ENCODE results near the gene PPEF1.

Gene PPEF1

DNA sequence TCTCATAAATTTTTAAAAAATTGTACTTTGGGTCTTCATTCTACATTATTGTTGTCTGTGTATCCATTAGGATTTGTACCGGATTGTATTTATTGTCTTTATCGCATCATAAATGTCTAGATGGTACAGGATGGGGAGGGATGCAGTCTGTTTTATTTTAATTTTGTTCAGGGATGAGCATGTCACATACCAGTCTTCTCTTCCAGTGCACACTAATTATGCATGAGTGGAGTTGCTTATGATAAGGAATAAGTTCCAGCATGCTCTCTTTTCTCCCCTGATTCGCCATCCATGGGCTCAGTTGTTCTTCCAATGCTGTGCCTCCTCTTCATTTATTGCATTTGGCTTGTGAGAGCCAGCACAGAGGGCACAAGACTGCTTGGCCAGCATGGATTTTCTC, 54.3 kb downstream of the PPEF1 start:
- TF ChIP-seq CEBPB (IDR thresholded peaks at IDR 0.05) (no peak), TEAD4 (IDR thresholded peaks at IDR 0.05) (no peak), EP300 (IDR thresholded peaks at IDR 0.05; ENCODE audit: borderline replicate concordance) (no peak), RAD21 (IDR thresholded peaks at IDR 0.05; ENCODE audit: low read depth) (no peak), NFIC (IDR thresholded peaks at IDR 0.05) (no peak), EGR1 (IDR thresholded peaks at IDR 0.05) (no peak), TCF12 (IDR thresholded peaks at IDR 0.05; ENCODE audit: low read depth) (no peak), ZBTB7A (IDR thresholded peaks at IDR 0.05; ENCODE audit: low read depth) (no peak)
- TF ChIP-seq, protein P1, sequence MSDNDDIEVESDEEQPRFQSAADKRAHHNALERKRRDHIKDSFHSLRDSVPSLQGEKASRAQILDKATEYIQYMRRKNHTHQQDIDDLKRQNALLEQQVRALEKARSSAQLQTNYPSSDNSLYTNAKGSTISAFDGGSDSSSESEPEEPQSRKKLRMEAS (IDR thresholded peaks at IDR 0.05): no peak
- TF ChIP-seq, protein P2, sequence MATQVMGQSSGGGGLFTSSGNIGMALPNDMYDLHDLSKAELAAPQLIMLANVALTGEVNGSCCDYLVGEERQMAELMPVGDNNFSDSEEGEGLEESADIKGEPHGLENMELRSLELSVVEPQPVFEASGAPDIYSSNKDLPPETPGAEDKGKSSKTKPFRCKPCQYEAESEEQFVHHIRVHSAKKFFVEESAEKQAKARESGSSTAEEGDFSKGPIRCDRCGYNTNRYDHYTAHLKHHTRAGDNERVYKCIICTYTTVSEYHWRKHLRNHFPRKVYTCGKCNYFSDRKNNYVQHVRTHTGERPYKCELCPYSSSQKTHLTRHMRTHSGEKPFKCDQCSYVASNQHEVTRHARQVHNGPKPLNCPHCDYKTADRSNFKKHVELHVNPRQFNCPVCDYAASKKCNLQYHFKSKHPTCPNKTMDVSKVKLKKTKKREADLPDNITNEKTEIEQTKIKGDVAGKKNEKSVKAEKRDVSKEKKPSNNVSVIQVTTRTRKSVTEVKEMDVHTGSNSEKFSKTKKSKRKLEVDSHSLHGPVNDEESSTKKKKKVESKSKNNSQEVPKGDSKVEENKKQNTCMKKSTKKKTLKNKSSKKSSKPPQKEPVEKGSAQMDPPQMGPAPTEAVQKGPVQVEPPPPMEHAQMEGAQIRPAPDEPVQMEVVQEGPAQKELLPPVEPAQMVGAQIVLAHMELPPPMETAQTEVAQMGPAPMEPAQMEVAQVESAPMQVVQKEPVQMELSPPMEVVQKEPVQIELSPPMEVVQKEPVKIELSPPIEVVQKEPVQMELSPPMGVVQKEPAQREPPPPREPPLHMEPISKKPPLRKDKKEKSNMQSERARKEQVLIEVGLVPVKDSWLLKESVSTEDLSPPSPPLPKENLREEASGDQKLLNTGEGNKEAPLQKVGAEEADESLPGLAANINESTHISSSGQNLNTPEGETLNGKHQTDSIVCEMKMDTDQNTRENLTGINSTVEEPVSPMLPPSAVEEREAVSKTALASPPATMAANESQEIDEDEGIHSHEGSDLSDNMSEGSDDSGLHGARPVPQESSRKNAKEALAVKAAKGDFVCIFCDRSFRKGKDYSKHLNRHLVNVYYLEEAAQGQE (IDR thresholded peaks at IDR 0.05; ENCODE audit: low read depth): no peak

DNA sequence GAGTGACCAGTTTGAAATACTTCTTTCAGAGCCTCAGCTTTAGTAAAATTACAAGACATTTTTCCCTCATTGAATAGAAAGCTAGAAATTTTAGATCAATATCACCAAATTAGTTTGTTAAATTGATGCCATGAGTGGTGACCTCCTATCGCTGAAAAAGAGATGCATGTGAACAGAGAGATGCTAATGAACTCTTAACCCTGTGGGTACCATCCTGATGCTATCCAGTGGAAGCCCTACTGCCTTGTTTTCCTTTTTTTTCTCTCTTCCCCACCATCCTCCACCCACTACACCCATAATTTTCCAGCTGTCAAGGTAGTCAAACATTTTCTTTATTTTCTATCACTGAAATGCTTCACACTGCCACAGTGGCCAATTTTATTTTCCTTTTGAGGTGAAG, 61.9 kb downstream of the PPEF1 start:
- TF ChIP-seq, protein P1 (IDR thresholded peaks at IDR 0.05): no peak
- no peak for TF ChIP-seq RAD21 (IDR thresholded peaks at IDR 0.05; ENCODE audit: low read depth)
- TF ChIP-seq EGR1 (IDR thresholded peaks at IDR 0.05): no peak
- TF ChIP-seq, protein P2 (IDR thresholded peaks at IDR 0.05; ENCODE audit: low read depth): no peak
- no peak for TF ChIP-seq EP300 (IDR thresholded peaks at IDR 0.05; ENCODE audit: borderline replicate concordance)
- TF ChIP-seq CREB1 (IDR thresholded peaks at IDR 0.05; ENCODE audit: low read depth): no peak
- no peak for TF ChIP-seq ZBTB7A (IDR thresholded peaks at IDR 0.05; ENCODE audit: low read depth)
- no peak for TF ChIP-seq NFIC (IDR thresholded peaks at IDR 0.05)
- TF ChIP-seq TEAD4 (IDR thresholded peaks at IDR 0.05): no peak
- TF ChIP-seq YY1 (IDR thresholded peaks at IDR 0.05; ENCODE audit: low read depth): no peak
- TF ChIP-seq FOXM1 (IDR thresholded peaks at IDR 0.05; ENCODE audit: borderline replicate concordance, low read depth): no peak
- TF ChIP-seq CEBPB (IDR thresholded peaks at IDR 0.05): no peak
- TF ChIP-seq, protein P3, sequence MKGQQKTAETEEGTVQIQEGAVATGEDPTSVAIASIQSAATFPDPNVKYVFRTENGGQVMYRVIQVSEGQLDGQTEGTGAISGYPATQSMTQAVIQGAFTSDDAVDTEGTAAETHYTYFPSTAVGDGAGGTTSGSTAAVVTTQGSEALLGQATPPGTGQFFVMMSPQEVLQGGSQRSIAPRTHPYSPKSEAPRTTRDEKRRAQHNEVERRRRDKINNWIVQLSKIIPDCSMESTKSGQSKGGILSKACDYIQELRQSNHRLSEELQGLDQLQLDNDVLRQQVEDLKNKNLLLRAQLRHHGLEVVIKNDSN (IDR thresholded peaks at IDR 0.05): no peak
- TF ChIP-seq TCF12 (IDR thresholded peaks at IDR 0.05; ENCODE audit: low read depth): no peak
- no peak for TF ChIP-seq TAF1 (IDR thresholded peaks at IDR 0.05; ENCODE audit: low read depth)

DNA sequence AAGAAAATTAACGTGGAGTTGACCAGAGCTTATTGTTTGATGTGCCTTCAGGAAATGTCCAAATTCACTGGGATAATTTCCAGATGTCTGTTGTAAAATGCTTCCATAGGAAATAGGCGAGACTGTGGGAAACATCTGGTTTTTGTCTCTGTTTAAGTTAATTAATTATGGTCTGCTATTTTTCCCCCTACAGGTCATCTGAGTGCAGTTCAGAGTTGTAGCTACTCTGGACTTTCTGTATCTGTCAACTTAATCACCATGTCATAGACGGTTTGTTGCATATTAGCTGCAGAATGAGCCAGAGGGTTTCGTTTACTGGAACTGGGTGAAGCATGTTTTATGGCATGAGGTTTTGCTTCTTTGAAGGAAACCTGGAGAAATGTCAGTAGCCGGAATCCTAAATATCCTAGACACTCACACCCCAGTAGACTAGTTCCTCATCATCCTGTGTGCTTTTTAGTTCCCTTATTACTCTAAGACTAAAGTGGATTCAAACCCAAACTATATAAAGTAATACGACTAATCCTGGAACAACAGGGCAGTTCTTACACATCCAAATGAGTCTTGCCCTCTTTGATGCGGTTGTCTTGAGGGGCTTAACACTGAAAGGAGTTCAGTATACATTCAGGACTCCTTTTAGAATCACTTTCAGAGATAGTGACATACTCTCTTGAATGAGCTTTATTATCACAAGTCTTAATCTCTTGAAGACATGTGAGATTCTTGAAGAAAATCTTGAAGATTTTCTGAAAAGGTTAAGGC, 62.5 kb downstream of the PPEF1 start:
- TF ChIP-seq, protein P2 (IDR thresholded peaks at IDR 0.05; ENCODE audit: low read depth): no peak
- TF ChIP-seq CREB1 (IDR thresholded peaks at IDR 0.05; ENCODE audit: low read depth): no peak
- TF ChIP-seq, protein P1 (IDR thresholded peaks at IDR 0.05): no peak
- no peak for TF ChIP-seq EP300 (IDR thresholded peaks at IDR 0.05; ENCODE audit: borderline replicate concordance)
- no peak for TF ChIP-seq CEBPB (IDR thresholded peaks at IDR 0.05)
- TF ChIP-seq ZBTB7A (IDR thresholded peaks at IDR 0.05; ENCODE audit: low read depth): no peak
- TF ChIP-seq, protein P3 (IDR thresholded peaks at IDR 0.05): no peak
- no peak for TF ChIP-seq NFIC (IDR thresholded peaks at IDR 0.05)

DNA sequence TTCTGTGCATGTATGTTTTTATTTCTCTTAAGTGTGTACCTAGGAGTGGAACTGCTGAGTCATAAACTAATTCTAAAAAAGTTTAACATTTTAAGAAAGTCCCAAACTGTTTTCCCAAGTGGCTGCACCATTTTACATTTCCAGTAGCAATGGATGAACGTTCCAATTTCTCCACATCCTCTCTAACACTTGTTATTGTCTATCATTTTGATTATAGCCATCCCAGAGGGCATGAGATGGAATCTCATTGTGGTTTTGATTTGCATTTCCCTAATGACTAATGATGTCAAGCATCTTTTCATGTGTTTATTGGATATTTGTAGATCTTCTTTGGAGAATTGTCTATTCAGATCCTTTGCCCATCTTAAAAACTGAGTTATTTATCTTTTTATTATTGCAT, 82.5 kb downstream of the PPEF1 start:
- TF ChIP-seq EP300 (IDR thresholded peaks at IDR 0.05; ENCODE audit: borderline replicate concordance) (no peak), ZBTB7A (IDR thresholded peaks at IDR 0.05; ENCODE audit: low read depth) (no peak), TEAD4 (IDR thresholded peaks at IDR 0.05) (no peak), CREB1 (IDR thresholded peaks at IDR 0.05; ENCODE audit: low read depth) (no peak), YY1 (IDR thresholded peaks at IDR 0.05; ENCODE audit: low read depth) (no peak)
- TF ChIP-seq, protein P1 (IDR thresholded peaks at IDR 0.05): no peak

All from Ishikawa (cell line).